ENCODE measurements around the gene SEMA6A.
"Not testable (repeated sequence)": the region's sequence is repeated elsewhere in the genome, so short reads cannot be mapped to it uniquely, and the experiment has no call there.

Gene SEMA6A

GRCh38 chr5:116553366-116553765 lies 21.3 kb downstream of the SEMA6A start:
- DNase-seq (ENCODE audit: low read depth) = no peak

- DNase-seq (ENCODE audit: low read depth) = no peak
These were observed 24.5 kb downstream of the SEMA6A start for GRCh38 chr5:116550082-116550481.

- DNase-seq (ENCODE audit: low read depth) = no peak
These were observed 27.9 kb downstream of the SEMA6A start for GRCh38 chr5:116546743-116547124.

DNA sequence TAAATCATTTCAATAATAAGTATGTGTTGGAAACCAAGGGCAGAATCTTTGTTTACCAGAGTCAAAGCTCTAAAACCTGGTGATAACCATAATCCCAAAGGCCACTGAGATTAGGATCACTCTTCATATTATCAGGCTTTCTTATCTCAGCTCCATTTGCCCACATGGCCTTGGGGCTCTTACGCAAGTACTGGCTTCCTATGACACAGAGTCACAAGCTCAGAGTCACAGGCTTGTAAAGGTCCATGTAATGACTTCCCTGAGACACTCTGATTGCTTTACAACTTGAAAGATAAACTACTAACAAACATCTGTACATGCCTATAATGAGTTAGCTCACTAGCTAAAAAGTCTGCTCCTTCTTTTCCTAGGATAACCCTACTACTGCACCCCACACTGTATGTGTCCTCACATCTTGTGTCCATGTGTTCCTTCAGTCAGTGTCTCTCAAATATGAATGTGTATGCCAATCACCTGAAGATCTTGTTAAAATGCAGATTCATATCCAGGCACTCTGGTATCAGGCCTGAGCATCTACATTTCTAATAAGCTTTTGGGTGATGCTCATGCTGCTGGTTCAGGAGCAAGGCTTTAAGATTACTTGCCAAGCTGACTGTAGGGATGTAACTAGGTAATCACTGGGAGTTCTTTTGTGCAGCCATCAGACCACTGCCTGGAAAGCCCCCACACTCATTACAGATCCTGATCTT lies 28.4 kb downstream of the SEMA6A start:
- DNase-seq (ENCODE audit: low read depth) = no peak

DNA sequence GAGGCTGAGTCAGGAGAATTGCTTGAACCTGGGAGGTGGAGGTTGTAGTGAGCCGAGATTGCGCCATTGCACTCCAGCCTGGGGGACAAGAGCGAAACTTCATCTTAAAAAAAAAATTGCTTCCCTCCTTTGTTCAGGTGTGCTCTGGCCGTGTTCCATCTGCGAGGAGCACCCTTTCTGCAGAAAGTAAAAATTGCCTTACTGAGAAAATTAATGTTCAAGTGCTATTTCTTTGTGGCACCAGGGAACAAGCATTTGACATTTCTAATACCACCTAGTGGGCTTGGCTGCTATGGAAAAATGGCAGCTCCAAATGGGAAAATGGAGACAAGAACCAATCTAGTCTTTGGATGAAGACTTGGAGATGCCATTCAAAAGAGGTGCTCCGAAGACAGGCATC lies 29.2 kb downstream of the SEMA6A start:
- DNase-seq (ENCODE audit: low read depth) = not testable (repeated sequence)

- DNase-seq (ENCODE audit: low read depth) = no peak
These were observed 29.9 kb downstream of the SEMA6A start for GRCh38 chr5:116544531-116545241.

DNA sequence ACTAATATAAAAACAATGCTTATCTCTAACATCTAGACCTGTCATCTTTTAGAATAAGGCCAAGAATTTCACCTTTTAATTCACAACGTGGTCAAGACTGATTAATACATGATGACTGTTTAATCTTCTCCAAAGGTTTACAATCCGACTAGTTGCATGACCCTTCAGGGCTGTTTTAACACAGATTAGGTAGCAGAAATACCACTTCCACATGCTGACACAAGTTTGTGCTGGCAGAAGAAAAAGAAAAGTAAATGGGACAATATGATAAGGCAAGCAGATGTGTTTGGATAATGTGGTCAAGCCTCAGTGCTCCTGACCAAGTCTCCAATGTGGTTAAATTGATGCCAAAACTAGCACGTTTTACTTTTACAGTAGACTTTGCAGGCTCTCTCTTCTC lies 31.1 kb downstream of the SEMA6A start:
- peak; percentile 6 for DNase-seq (ENCODE audit: low read depth)

- DNase-seq (ENCODE audit: low read depth) = no peak
These were observed 32.0 kb downstream of the SEMA6A start for GRCh38 chr5:116542619-116543018.

DNA sequence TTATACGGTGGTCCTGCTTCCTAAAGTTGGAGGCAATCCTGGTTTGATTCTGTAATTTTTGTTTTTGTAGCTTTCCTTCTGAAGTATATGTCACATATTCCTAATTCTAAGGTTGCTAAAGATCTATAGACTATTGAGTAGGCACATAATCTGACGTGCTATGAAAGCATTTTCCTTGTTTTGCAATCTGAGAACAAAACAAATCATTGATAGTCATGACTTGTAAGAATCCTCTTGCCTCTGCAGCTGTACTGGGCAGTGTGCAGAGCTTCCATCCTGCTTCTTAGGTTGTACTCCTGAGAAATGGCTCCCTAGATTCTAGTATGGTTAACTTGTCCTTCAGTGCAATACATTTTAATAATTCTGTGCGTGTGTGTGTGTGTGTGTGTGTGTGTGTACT lies 35.4 kb downstream of the SEMA6A start:
- no peak for DNase-seq (ENCODE audit: low read depth)

- no peak for DNase-seq (ENCODE audit: low read depth)
These were observed 38.1 kb downstream of the SEMA6A start for GRCh38 chr5:116536316-116537083.

DNA sequence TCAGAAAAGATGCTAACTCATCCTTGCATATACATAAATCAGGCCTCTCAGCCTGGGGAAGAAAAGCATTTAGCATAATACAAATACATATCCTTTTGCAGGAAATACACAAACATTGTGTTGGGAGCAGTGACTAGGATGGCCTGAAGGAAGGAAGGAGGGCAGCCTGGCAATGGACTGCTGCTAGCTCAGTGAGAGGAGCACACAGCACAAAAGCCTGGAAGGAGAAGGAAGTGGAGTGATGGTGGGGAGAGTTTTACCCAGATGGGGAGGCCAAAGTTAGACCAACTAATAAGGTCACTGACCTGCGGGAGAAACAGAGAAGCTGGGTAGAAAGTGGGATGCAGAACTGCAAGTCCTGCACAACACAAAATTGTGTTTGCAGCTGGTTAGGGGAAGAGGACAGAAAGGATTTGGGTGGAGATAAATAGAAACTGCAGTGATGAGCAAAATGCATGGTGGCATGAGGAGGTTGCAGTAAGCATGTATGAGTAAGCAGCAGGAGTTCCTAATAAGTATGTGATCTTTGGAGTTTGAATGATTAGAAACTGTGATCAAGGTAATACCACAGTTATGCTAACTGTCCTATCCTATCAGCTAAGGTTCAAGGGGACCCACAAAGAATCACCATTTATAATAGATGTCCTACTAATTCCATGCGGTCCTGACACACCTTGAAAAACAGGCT lies 39.5 kb downstream of the SEMA6A start:
- no peak for DNase-seq (ENCODE audit: low read depth)

- no peak for DNase-seq (ENCODE audit: low read depth)
These were observed 41.7 kb downstream of the SEMA6A start for GRCh38 chr5:116532762-116533525.

DNA sequence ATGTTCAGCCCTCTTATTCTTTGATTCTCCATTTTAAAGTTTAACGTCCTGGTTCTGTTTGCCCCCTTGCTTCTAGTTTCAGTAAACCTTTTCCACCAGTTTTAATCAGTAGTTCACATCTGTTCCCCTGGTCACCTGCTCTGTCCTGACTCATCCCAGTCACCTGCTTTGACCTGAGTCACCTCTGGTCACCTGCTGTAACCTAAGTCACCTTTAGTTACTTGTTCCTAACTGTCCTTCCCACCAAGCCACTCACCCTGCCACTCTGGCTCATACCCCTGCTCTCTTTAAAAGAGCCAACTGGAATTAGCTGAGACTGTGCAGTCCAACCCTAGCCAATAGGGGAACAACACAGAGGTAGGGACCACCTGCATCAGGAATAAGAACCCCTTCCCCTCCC lies 43.0 kb downstream of the SEMA6A start:
- no peak for DNase-seq (ENCODE audit: low read depth)

DNA sequence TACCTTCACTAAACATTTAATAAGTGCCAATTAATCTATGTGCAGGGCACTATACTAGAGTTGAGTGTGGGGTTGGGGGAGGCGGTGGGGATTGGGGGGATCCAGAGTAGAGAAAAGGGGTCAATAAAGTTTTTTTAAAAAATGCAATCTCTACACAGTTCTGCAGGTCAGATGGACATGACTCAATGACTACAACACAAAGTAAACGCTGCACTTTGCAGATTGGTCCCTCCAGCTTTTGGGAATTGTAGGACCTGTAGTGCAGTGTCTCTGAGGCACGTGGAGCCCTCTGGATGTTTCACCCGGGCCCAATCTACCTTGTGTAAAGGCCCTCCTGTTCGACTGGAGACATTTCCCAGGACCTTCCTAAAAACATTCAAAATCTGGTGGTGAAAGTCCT lies 43.5 kb downstream of the SEMA6A start:
- DNase-seq (ENCODE audit: low read depth) = no peak

GRCh38 chr5:116530276-116530675 lies 44.3 kb downstream of the SEMA6A start:
- no peak for DNase-seq (ENCODE audit: low read depth)

GRCh38 chr5:116529615-116530014 lies 45.0 kb downstream of the SEMA6A start:
- DNase-seq (ENCODE audit: low read depth) = no peak

DNA sequence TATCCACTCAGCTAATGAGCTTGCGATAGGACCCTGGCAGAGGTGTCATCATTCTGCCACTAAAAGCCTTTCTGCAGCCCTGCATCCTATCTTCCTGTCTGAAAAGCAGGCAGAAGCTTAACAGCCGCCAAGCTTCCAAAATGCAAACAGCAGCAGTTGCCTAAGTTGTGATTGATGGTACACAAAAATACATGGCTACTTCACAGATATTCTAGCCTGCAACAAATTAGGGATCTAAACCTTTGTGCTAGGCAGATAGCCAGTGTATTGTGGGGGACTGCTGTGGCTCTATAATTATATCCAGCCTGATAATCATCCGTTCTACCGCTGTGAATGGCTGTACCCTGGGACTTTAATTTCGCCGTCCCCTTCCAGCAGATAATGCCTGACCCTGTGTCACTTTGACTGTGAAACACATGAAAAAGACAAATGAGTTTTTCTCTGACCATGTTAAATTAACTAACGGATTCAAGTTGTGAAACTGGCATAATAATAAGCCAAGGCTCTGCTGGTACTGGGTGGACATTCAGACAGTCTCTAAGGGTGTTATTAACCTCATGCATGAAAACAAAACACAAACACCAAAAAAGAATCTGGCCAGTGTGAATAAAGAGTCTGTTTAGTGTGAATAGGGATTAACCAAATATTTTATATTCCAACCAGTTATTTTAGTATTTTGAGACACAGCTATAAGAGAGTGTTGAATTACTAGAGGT lies 45.9 kb downstream of the SEMA6A start:
- no peak for DNase-seq (ENCODE audit: low read depth)

DNA sequence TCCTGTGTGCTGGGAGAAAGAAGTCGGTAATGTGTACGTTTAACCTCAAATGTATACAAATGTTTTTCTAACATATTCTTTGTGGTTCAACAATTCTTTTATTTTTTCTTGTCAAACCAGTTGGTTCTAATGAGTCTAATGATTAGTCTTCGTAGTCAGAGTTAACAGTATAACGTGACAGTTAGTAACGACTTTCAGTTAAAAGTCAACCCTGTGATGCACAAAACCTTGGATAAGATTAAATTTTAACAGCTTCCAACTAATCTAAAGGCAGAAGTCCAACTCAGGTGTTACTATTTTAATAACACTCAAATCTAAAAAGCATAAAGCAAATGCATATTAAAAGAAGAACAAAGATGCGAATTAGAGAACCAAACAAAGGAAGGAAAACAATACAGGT lies 47.0 kb downstream of the SEMA6A start:
- DNase-seq (ENCODE audit: low read depth) = no peak

GRCh38 chr5:116525674-116526073 lies 48.9 kb downstream of the SEMA6A start:
- DNase-seq (ENCODE audit: low read depth) = no peak

- DNase-seq (ENCODE audit: low read depth) = no peak
These were observed 49.7 kb downstream of the SEMA6A start for GRCh38 chr5:116524966-116525365.
